Inflammatory macrophage treated with lipopolysaccharide for 1 hour (primary cell): Measurements from ENCODE around the gene PIK3C2B.
A peak's percentile ranks its signal among the peaks of the same experiment; 100 is the strongest.

Experiments used
- DNase-seq, 2 donors: peaks; one replicate each; pipeline ENCODE4 v3.0.0-alpha.2; 2020 to 2022

PIK3C2B gene

GRCh38 chr1:204456826-204457442 is 37.7 kb downstream of the PIK3C2B start:
- no peak for DNase-seq

- no peak for DNase-seq
Measured at GRCh38 chr1:204455831-204456145, 38.8 kb downstream of the PIK3C2B start.

- no peak for DNase-seq
Measured at GRCh38 chr1:204455063-204455830, 39.4 kb downstream of the PIK3C2B start.

GRCh38 chr1:204454476-204454875 is 40.1 kb downstream of the PIK3C2B start:
- no peak for DNase-seq

- DNase-seq: peak in 1 of 2 donors; percentile 68
Measured at GRCh38 chr1:204453141-204453772, 41.3 kb downstream of the PIK3C2B start.

- no peak for DNase-seq
Measured at GRCh38 chr1:204451352-204452124, 43.1 kb downstream of the PIK3C2B start.

- DNase-seq: no peak
Measured at GRCh38 chr1:204450461-204451257, 43.9 kb downstream of the PIK3C2B start.

GRCh38 chr1:204449678-204450280 is 44.8 kb downstream of the PIK3C2B start:
- DNase-seq: no peak

- no peak for DNase-seq
Measured at GRCh38 chr1:204448991-204449677, 45.5 kb downstream of the PIK3C2B start.

- no peak for DNase-seq
Measured at GRCh38 chr1:204448344-204448964, 46.2 kb downstream of the PIK3C2B start.

GRCh38 chr1:204447736-204448135 is 46.9 kb downstream of the PIK3C2B start:
- DNase-seq: no peak

- DNase-seq: no peak
Measured at GRCh38 chr1:204447190-204447589, 47.4 kb downstream of the PIK3C2B start.

GRCh38 chr1:204446413-204447111 is 48.0 kb downstream of the PIK3C2B start:
- DNase-seq: peak; percentile 35 to 84

GRCh38 chr1:204445860-204446412 is 48.7 kb downstream of the PIK3C2B start:
- DNase-seq: peak; percentile 24 to 32
